ENCODE results near the gene INO80E.
A peak's percentile ranks its signal among the peaks of the same experiment; 100 is the strongest.

GRCh38 chr16:30030841-30031413 lies 34.9 kb downstream of the INO80E start, which contains the start of gene TLCD3B:
- no peak for TF ChIP-seq CTCF (IDR thresholded peaks at IDR 0.05; ENCODE audit: extremely low read depth in 1 of 2, insufficient read depth in 1 of 2, low read depth in 1 of 2, low read length in 2 of 2)
- TF ChIP-seq POLR2A (IDR thresholded peaks at IDR 0.05; ENCODE audit: low read depth, low read length) = no peak
- TF ChIP-seq MAX (IDR thresholded peaks at IDR 0.05; ENCODE audit: insufficient read depth, insufficient read length) = no peak
- TF ChIP-seq GATA2 (IDR thresholded peaks at IDR 0.05; ENCODE audit: insufficient read depth, insufficient read length, low read depth, low read length) = no peak
- peak; percentile 66 for TF ChIP-seq EZH2 (IDR thresholded peaks at IDR 0.05; ENCODE audit: borderline replicate concordance, low read depth, low read length, severe bottlenecking)

Measured in endothelial cell of umbilical vein (primary cell).